Islet precursor cell (in vitro differentiated cells): ENCODE measurements around the gene SMG6.

Experiments
- DNase-seq: peaks from one replicate; pipeline ENCODE4 v3.0.0-alpha.2; 2018

Gene SMG6

GRCh38 chr17:2040942-2041560 is 262.5 kb downstream of the SMG6 start:
- DNase-seq, result no peak

GRCh38 chr17:2040219-2040827 is 263.3 kb downstream of the SMG6 start:
- DNase-seq, result no peak

GRCh38 chr17:2037155-2037554 is 266.4 kb downstream of the SMG6 start:
- no peak for DNase-seq

GRCh38 chr17:2035541-2036488 is 267.8 kb downstream of the SMG6 start:
- no peak for DNase-seq

- no peak for DNase-seq
Observed at GRCh38 chr17:2034806-2035540, 268.6 kb downstream of the SMG6 start.

- no peak for DNase-seq
Observed at GRCh38 chr17:2034157-2034556, 269.4 kb downstream of the SMG6 start.

- DNase-seq, result no peak
Observed at GRCh38 chr17:2033153-2033552, 270.4 kb downstream of the SMG6 start.

- peak; percentile 95 for DNase-seq
Observed at GRCh38 chr17:2030779-2031163, 272.8 kb downstream of the SMG6 start.

- DNase-seq, result peak; percentile 95
Observed at GRCh38 chr17:2029911-2030778, 273.4 kb downstream of the SMG6 start, which contains the start of gene DPH1. DPH1 (plus strand) TSS chr17:2030153; CDS start chr17:2030170, 17 bp downstream.

- DNase-seq, result peak; percentile 67
Observed at GRCh38 chr17:2028737-2029136, 274.8 kb downstream of the SMG6 start.

GRCh38 chr17:2028234-2028614 is 275.4 kb downstream of the SMG6 start:
- no peak for DNase-seq

- peak; percentile 46 for DNase-seq
Observed at GRCh38 chr17:2027528-2028233, 275.9 kb downstream of the SMG6 start.

- DNase-seq, result peak; percentile 94
Observed at GRCh38 chr17:2025622-2026309, 277.8 kb downstream of the SMG6 start.

GRCh38 chr17:2025220-2025621 is 278.4 kb downstream of the SMG6 start, which contains the start of gene RTN4RL1:
RTN4RL1 (minus strand) TSS chr17:2025334; CDS start chr17:2024865, 469 bp downstream.
- DNase-seq, result peak; percentile 78

GRCh38 chr17:2024572-2025219 is 278.9 kb downstream of the SMG6 start:
- no peak for DNase-seq

- DNase-seq, result peak; percentile 82
Observed at GRCh38 chr17:2023692-2024571, 279.7 kb downstream of the SMG6 start.

- no peak for DNase-seq
Observed at GRCh38 chr17:2023256-2023655, 280.3 kb downstream of the SMG6 start.

- peak; percentile 52 for DNase-seq
Observed at GRCh38 chr17:2022647-2023240, 280.8 kb downstream of the SMG6 start.
